Activated B cell treated with CpG ODN at 0.5 μM for 24 hours (primary cell): Measurements from ENCODE around the gene GCNT3. TPM values are rescaled to one million over a fixed set of nuclear protein-coding genes. Genes with fewer than 3 reads are reported as not detected.

ENCODE experiments used
- ATAC-seq: fragments of 200-7000 bp; cut with Tn5 transposase; one replicate; pipeline ENCODE4 v1.10.0; 2021; ENCODE audit warnings: low read depth, mild to moderate bottlenecking, moderate library complexity
- CTCF ChIA-PET: fragments of 350-600 bp; sonication (Branson Sonifier 250); formaldehyde crosslinking; loops from one replicate; lab custom pipeline; 2021; ENCODE audit warnings: antibody characterized with exemption; lab: Charles Lee
- POLR2A ChIA-PET: fragments of 350-600 bp; sonication (Branson Sonifier 250); formaldehyde crosslinking; loops from one replicate; lab custom pipeline; 2021; ENCODE audit warnings: antibody characterized with exemption; lab: Charles Lee
- DNase-seq: peaks from one replicate; pipeline ENCODE4 v3.0.0; 2022
- H3K27ac Mint-ChIP-seq: one replicate; pipeline ENCODE4 v1.8.0; 2020; ENCODE audit warnings: mixed read lengths
- H3K27me3 Mint-ChIP-seq: one replicate; pipeline ENCODE4 v1.8.0; 2021; ENCODE audit warnings: mixed read lengths
- H3K36me3 Mint-ChIP-seq: one replicate; pipeline ENCODE4 v1.8.0; 2021; ENCODE audit warnings: low read depth, mixed read lengths
- H3K4me1 Mint-ChIP-seq: one replicate; pipeline ENCODE4 v1.8.0; 2021; ENCODE audit warnings: mixed read lengths
- H3K4me3 Mint-ChIP-seq: one replicate; pipeline ENCODE4 v1.8.0; 2020; ENCODE audit warnings: mild to moderate bottlenecking, mixed read lengths
- H3K9me3 Mint-ChIP-seq: one replicate; pipeline ENCODE4 v1.8.0; 2020; ENCODE audit warnings: mixed read lengths
- CTCF ChIP-seq: fragments of 200-600 bp; IDR thresholded peaks from one replicate; pipeline ENCODE4 v1.8.0; 2022; ENCODE audit warnings: antibody characterized with exemption, mild to moderate bottlenecking
- intact Hi-C: fragments of 100-400 bp; cut with micrococcal nuclease; formaldehyde crosslinking; loops from one replicate; pipeline ENCODE4 v1.15.1; 2024
- total RNA-seq: library from RNA; stranded (reverse); gene quantifications from 2 replicates; pipeline ENCODE4 v1.2.3, GENCODE V29; 2022

The GCNT3 gene
- total RNA-seq, 1 donor from 2014 or later: not detected

GRCh38 chr15:59615661-59616060 lies 4.1 kb downstream of the GCNT3 start:
- Mint-ChIP-seq H3K27ac (no peak overlapping the region), H3K36me3 (no peaks in the 10 kb centered on the region), H3K4me1 (peaks cover 19% of the 10 kb centered on the region), H3K4me3 (no peak overlapping the region), H3K27me3 (peaks cover 25% of the 10 kb centered on the region), H3K9me3 (no peaks in the 10 kb centered on the region)
- CTCF ChIA-PET: interaction anchor here (1.0 to 1.5 kb wide), 2 partner anchors 9 to 83 kb away, joined by 3 to 4 read pairs; no protein-coding TSS in a partner anchor
- TF ChIP-seq CTCF: no peak
- POLR2A ChIA-PET: no interaction called here
- ATAC-seq (no peak), DNase-seq (no peak)
- intact Hi-C loops: loop anchor here (1.0 kb wide), 1 partner anchor 42 kb away; the partner anchor contains the start of gene GTF2A2

- TF ChIP-seq CTCF: no peak
- Mint-ChIP-seq H3K27me3 (peaks cover 25% of the 10 kb centered on the region), H3K4me1 (peaks cover 16% of the 10 kb centered on the region), H3K9me3 (no peaks in the 10 kb centered on the region), H3K36me3 (no peaks in the 10 kb centered on the region), H3K27ac (no peak overlapping the region), H3K4me3 (no peak overlapping the region)
- ATAC-seq: no peak
- ChIA-PET CTCF (interaction anchor here (1.5 kb wide), 1 partner anchor 8 kb away, joined by 3 read pairs; no protein-coding TSS in a partner anchor), POLR2A (no interaction called here)
- no peak for DNase-seq
- intact Hi-C loops: no loop called here
Observed at GRCh38 chr15:59616379-59616778, 4.8 kb downstream of the GCNT3 start.

GRCh38 chr15:59618406-59618805 lies 6.8 kb downstream of the GCNT3 start:
- POLR2A ChIA-PET: no interaction called here
- CTCF ChIA-PET: no interaction called here
- no peak overlapping the region for H3K4me3 Mint-ChIP-seq

GRCh38 chr15:59622289-59622688 lies 10.7 kb downstream of the GCNT3 start:
- intact Hi-C loops: loop anchor here (1.0 kb wide), 1 partner anchor 90 kb away; no protein-coding TSS in a partner anchor
- Mint-ChIP-seq H3K4me1 (peaks cover 2% of the 10 kb centered on the region), H3K27ac (no peak overlapping the region), H3K27me3 (peaks cover 17% of the 10 kb centered on the region), H3K4me3 (no peak overlapping the region), H3K36me3 (no peaks in the 10 kb centered on the region), H3K9me3 (no peaks in the 10 kb centered on the region)
- TF ChIP-seq CTCF: no peak
- DNase-seq (peak; percentile 20), ATAC-seq (peak; percentile 98)
- ChIA-PET CTCF (interaction anchor here (3.2 kb wide), 1 partner anchor 89 kb away, joined by 18 read pairs; no protein-coding TSS in a partner anchor), POLR2A (interaction anchor here (0.7 kb wide), 1 partner anchor 10 kb away, joined by 3 read pairs; no protein-coding TSS in a partner anchor)

More at GRCh38 chr15:59618406-59618805, 6.8 kb downstream of the GCNT3 start:
- DNase-seq (no peak), ATAC-seq (no peak)
- peaks cover 19% of the 10 kb centered on the region for H3K4me1 Mint-ChIP-seq
- no peaks in the 10 kb centered on the region for H3K9me3 Mint-ChIP-seq
- H3K36me3 Mint-ChIP-seq: no peaks in the 10 kb centered on the region
- no peak overlapping the region for H3K27ac Mint-ChIP-seq
- H3K27me3 Mint-ChIP-seq: peaks cover 17% of the 10 kb centered on the region
- TF ChIP-seq CTCF: no peak
- intact Hi-C loops: no loop called here

GRCh38 chr15:59632714-59633113 lies 21.1 kb downstream of the GCNT3 start:
- H3K27me3 Mint-ChIP-seq: no peaks in the 10 kb centered on the region
- H3K9me3 Mint-ChIP-seq: no peaks in the 10 kb centered on the region
- ATAC-seq (no peak), DNase-seq (no peak)
- CTCF ChIA-PET: no interaction called here
- no peak overlapping the region for H3K27ac Mint-ChIP-seq
- peaks cover 15% of the 10 kb centered on the region for H3K36me3 Mint-ChIP-seq
- POLR2A ChIA-PET: interaction anchor here (0.6 kb wide), 1 partner anchor 11 kb away, joined by 3 read pairs; no protein-coding TSS in a partner anchor
- no peak for TF ChIP-seq CTCF
- no peaks in the 10 kb centered on the region for H3K4me1 Mint-ChIP-seq
- H3K4me3 Mint-ChIP-seq: no peak overlapping the region
- intact Hi-C loops: no loop called here
